ENCODE measurements around the gene TMEM143. TPM values are rescaled to one million over a fixed set of nuclear protein-coding genes. Genes with fewer than 3 reads are reported as not detected.

The TMEM143 gene
- total RNA-seq, 1 experiment from 2014 or later: 15.2 TPM

- Histone ChIP-seq H2AK5ac (ENCODE audit: insufficient read length, low read length) (no peak overlapping the region), H3K27ac (ENCODE audit: insufficient read length, low read depth, low read length) (no peak overlapping the region), H2BK12ac (ENCODE audit: insufficient read length, low read depth, low read length) (no peak overlapping the region), H3K79me1 (ENCODE audit: insufficient read depth, low read depth, low read length, poor library complexity, severe bottlenecking) (no peaks in the 10 kb centered on the region), H3K4me1 (ENCODE audit: insufficient read depth, low read length) (no peaks in the 10 kb centered on the region), H3K23ac (ENCODE audit: insufficient read length, low read depth, low read length) (no peak overlapping the region), H2BK20ac (ENCODE audit: low read depth, low read length, poor library complexity, severe bottlenecking) (no peak overlapping the region), H4K5ac (ENCODE audit: insufficient read length, low read depth, low read length) (no peak overlapping the region), H3K9ac (ENCODE audit: extremely low read depth, insufficient read length, low read length) (no peak overlapping the region), H3K27me3 (ENCODE audit: insufficient read depth, low read length) (no peaks in the 10 kb centered on the region), H3K18ac (ENCODE audit: insufficient read length, low read depth, low read length) (no peak overlapping the region), H4K20me1 (ENCODE audit: control insufficient read depth, insufficient read depth, insufficient read length) (no peaks in the 10 kb centered on the region), H3T11ph (ENCODE audit: low read length) (no peak overlapping the region), H3K14ac (ENCODE audit: insufficient read depth, low read length) (no peak overlapping the region), H2BK120ac (ENCODE audit: low read depth, low read length, poor library complexity, severe bottlenecking) (no peak overlapping the region), H3K79me2 (ENCODE audit: insufficient read depth, low read length) (no peaks in the 10 kb centered on the region), H3K56ac (ENCODE audit: insufficient read length, low read depth, low read length) (no peak overlapping the region), H2AFZ (ENCODE audit: low read length) (no peak overlapping the region), H3K4me2 (ENCODE audit: insufficient read depth, insufficient read length, low read length) (no peak overlapping the region), H4K8ac (replicated peaks; ENCODE audit: insufficient read length, low read depth, low read length) (no peak overlapping the region), H3K4ac (ENCODE audit: low read depth, low read length) (no peak overlapping the region), H3K9me3 (ENCODE audit: control insufficient read depth, low read depth, low read length) (no peaks in the 10 kb centered on the region), H2BK15ac (ENCODE audit: low read depth, low read length) (no peak overlapping the region), H3K23me2 (ENCODE audit: insufficient read length, low read depth, low read length, poor library complexity, severe bottlenecking) (no peaks in the 10 kb centered on the region), H2BK5ac (ENCODE audit: insufficient read length, low read length) (no peak overlapping the region), H4K91ac (ENCODE audit: insufficient read length, low read depth, low read length) (no peak overlapping the region)
- Mint-ChIP-seq H3K4me1 (peaks cover 5 to 12% of the 10 kb centered on the region in 2 experiments), H3K27me3 (ENCODE audit: low read depth) (no peaks in the 10 kb centered on the region), H3K27ac (no peak overlapping the region), H3K9me3 (no peaks in the 10 kb centered on the region), H3K4me3 (no peak overlapping the region), H3K36me3 (ENCODE audit: insufficient read depth in 1 of 3, low read depth in 3 of 3) (peaks cover 0 to 8% (median 4%) of the 10 kb centered on the region in 3 experiments; a peak in 5 of 7 replicates)
- no CpG with 5 or more reads among the region's 5 CpGs for WGBS (ENCODE audit: extremely low coverage, insufficient read length, low lambda C conversion rate)
- no peak for TF ChIP-seq CTCF (conservative IDR thresholded peaks at IDR 0.05)
- DNase-seq: no peak
Observed at GRCh38 chr19:48353677-48354076, 10.1 kb downstream of the TMEM143 start.
